HepG2 (cell line): Measurements from ENCODE around the gene SYNJ2. TPM values are rescaled to one million over a fixed set of nuclear protein-coding genes. Genes with fewer than 3 reads are reported as not detected.

Source experiments
- AKAP8 ChIP-seq: sonication (generic); formaldehyde crosslinking; IDR thresholded peaks from 2 replicates; pipeline ENCODE4 v1.5.1; 2020; ENCODE audit warnings: mild to moderate bottlenecking, missing genetic modification reagents
- BCL6 ChIP-seq: IDR thresholded peaks from 2 replicates; pipeline ENCODE4 v1.6.1; 2016; ENCODE audit warnings: missing genetic modification reagents, missing compliant biosample characterization
- ELF1 ChIP-seq: sonication (generic); formaldehyde crosslinking; IDR thresholded peaks from 2 replicates; pipeline ENCODE4 v1.4.0; 2020; ENCODE audit warnings: missing genetic modification reagents
- HES4 ChIP-seq: sonication (generic); formaldehyde crosslinking; IDR thresholded peaks from 2 replicates; pipeline ENCODE4 v1.9.0; 2021; ENCODE audit warnings: mild to moderate bottlenecking, missing genetic modification reagents, borderline replicate concordance
- HMG20A ChIP-seq: IDR thresholded peaks from 2 replicates; pipeline ENCODE4 v1.6.1; 2016; ENCODE audit warnings: borderline replicate concordance
- JDP2 ChIP-seq: sonication (generic); formaldehyde crosslinking; IDR thresholded peaks from 2 replicates; pipeline ENCODE4 v1.8.1; 2022; ENCODE audit warnings: missing genetic modification reagents, borderline replicate concordance
- JUND ChIP-seq: sonication (generic); formaldehyde crosslinking; IDR thresholded peaks from 2 replicates; pipeline ENCODE4 v1.8.0; 2022; ENCODE audit warnings: mild to moderate bottlenecking, missing genetic modification reagents
- NONO ChIP-seq, 2 experiments: fragments of 450-650 bp in 1 of 2; sonication (generic) in 1 of 2; formaldehyde crosslinking in 1 of 2; IDR thresholded peaks in 1 of 2; conservative IDR thresholded peaks in 1 of 2; 2 replicates each; pipeline versions ENCODE4 v1.6.1 to v1.8.0; 2017 to 2022; ENCODE audit warnings: mild to moderate bottlenecking in 1 of 2, missing genetic modification reagents in 1 of 2, moderate library complexity in 1 of 2
- RELA ChIP-seq: sonication (generic); formaldehyde crosslinking; IDR thresholded peaks from 2 replicates; pipeline ENCODE4 v1.4.0; 2020; ENCODE audit warnings: missing genetic modification reagents
- ZBTB21 ChIP-seq: sonication (generic); formaldehyde crosslinking; IDR thresholded peaks from 2 replicates; pipeline ENCODE4 v1.4.0; 2020; ENCODE audit warnings: missing genetic modification reagents
- ZFX ChIP-seq: sonication (generic); formaldehyde crosslinking; IDR thresholded peaks from 2 replicates; pipeline ENCODE4 v1.4.0; 2020; ENCODE audit warnings: mild to moderate bottlenecking, low read depth, missing genetic modification reagents, moderate library complexity
- ZMYM3 ChIP-seq: sonication (generic); formaldehyde crosslinking; IDR thresholded peaks from 2 replicates; pipeline ENCODE4 v1.5.1; 2020; ENCODE audit warnings: mild to moderate bottlenecking, missing genetic modification reagents
- ZNF225 ChIP-seq: sonication (generic); formaldehyde crosslinking; IDR thresholded peaks from 2 replicates; pipeline ENCODE4 v1.4.0; 2020; ENCODE audit warnings: mild to moderate bottlenecking, missing genetic modification reagents
- ZNF256 ChIP-seq: sonication (generic); formaldehyde crosslinking; conservative IDR thresholded peaks from 2 replicates; pipeline ENCODE4 v1.4.0; 2020; ENCODE audit warnings: missing genetic modification reagents
- ZNF331 ChIP-seq: sonication (generic); formaldehyde crosslinking; IDR thresholded peaks from 2 replicates; pipeline ENCODE4 v1.4.0; 2020; ENCODE audit warnings: missing genetic modification reagents
- ZNF709 ChIP-seq: sonication (generic); formaldehyde crosslinking; IDR thresholded peaks from 2 replicates; pipeline ENCODE4 v1.5.0; 2020; ENCODE audit warnings: mild to moderate bottlenecking, missing genetic modification reagents
- ZNF737 ChIP-seq: sonication (generic); formaldehyde crosslinking; IDR thresholded peaks from 2 replicates; pipeline ENCODE4 v1.5.0; 2020; ENCODE audit warnings: missing genetic modification reagents, mild to moderate bottlenecking, borderline replicate concordance
- ZSCAN21 ChIP-seq: sonication (generic); formaldehyde crosslinking; IDR thresholded peaks from 2 replicates; pipeline ENCODE4 v1.8.0; 2022; ENCODE audit warnings: mild to moderate bottlenecking, missing genetic modification reagents, moderate library complexity, borderline replicate concordance
- polyA plus RNA-seq, 8 experiments: library from polyadenylated mRNA; depleted of rRNA in 3 of 8; stranded (reverse) in 7 of 8; unstranded in 1 of 8; fragments of >200 nt; fragmentation: Illumina TruSeq in 4 of 8; extraction: Trizol in 4 of 8; gene quantifications; 2 replicates each; pipeline versions ENCODE4 v1.2.1 to v1.2.3, GENCODE V29; 2011 to 2016; ENCODE audit warnings: low read depth in 4 of 8, missing spikeins in 1 of 8, mixed read lengths in 1 of 8; ENCODE audit not compliant: insufficient read depth in 1 of 8
- total RNA-seq, 5 experiments: library from RNA; depleted of rRNA; stranded (reverse); fragments of >200 nt; fragmentation: Illumina TruSeq; extraction: Trizol; gene quantifications; 2 replicates each; pipeline ENCODE4 v1.2.3, GENCODE V29; 2016; ENCODE audit warnings: low read depth in 1 of 5
- TF ChIP-seq, protein P1 (sequence below): sonication (generic); formaldehyde crosslinking; IDR thresholded peaks from 2 replicates; pipeline ENCODE4 v1.8.0; 2022; ENCODE audit warnings: missing genetic modification reagents, low read depth, mild to moderate bottlenecking, borderline replicate concordance
- TF ChIP-seq, protein P2 (sequence below): sonication (generic); formaldehyde crosslinking; IDR thresholded peaks from 2 replicates; pipeline ENCODE4 v1.4.0; 2020; ENCODE audit warnings: missing genetic modification reagents; ENCODE audit errors: not compliant biosample characterization
- TF ChIP-seq, protein P3 (sequence below): sonication (generic); formaldehyde crosslinking; IDR thresholded peaks from 2 replicates; pipeline ENCODE4 v1.8.0; 2022; ENCODE audit warnings: missing genetic modification reagents, mild to moderate bottlenecking, inconsistent platforms, borderline replicate concordance
- TF ChIP-seq, protein P4 (sequence below): IDR thresholded peaks from 2 replicates; pipeline ENCODE4 v1.6.1; 2016; ENCODE audit warnings: mild to moderate bottlenecking, missing biosample characterization, missing genetic modification reagents
- TF ChIP-seq, protein P5 (sequence below): sonication (generic); formaldehyde crosslinking; IDR thresholded peaks from 2 replicates; pipeline ENCODE4 v1.5.0; 2020; ENCODE audit warnings: mild to moderate bottlenecking, missing genetic modification reagents

The SYNJ2 gene
- total and polyA plus RNA-seq, 2 of the 13 experiments (the other 11 are each of a cell fraction or from before 2014, with no cell fraction given), result 39.1 to 57.6 TPM

DNA sequence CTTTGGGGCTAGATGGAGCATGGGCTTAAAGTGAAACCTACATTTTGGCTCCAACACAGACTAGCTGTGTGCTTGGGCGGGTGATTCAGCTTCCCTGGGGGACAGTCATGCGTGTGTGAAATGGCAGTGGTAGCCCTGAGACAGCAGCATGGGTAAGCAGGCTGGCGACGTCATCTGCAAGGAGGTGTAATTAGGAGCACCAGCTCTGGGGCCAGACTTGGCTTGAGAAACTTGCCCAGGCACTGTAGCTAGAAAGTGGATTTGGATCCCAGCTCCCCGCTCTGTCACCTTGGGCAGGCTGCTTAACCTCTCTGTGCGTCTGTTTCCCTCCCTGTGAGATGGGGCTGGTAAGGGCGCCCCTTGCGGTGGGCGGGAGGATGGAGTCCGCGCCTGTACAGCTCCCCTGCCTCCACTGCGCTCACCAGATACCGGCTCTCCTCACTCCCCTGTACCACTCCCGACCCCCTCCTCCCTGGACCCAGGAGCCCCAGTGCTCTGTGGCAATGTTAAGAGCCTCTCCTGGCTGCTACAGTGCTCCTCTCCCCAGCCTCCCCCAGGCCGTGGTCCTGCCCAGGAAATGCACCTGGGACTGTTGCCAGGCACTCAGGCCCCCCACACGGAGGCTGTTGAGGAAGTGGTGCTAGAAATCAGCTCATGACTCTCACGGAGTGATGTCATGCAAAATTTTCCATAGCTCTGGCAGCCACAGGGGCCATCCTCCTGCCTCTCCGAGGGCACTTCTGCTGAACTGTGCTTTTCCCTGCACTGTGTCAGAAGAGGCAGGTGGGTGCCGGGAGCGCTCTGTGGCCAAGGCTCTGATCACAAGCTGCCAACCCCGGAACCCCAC lies 44.6 kb downstream of the SYNJ2 start (continued):
- TF ChIP-seq AKAP8 (CRISPR knock-in tag) (peak; percentile 78), ZNF709 (no peak), ZMYM3 (no peak; the same call in 1 of the 2 replicates), HMG20A (CRISPR knock-in tag) (peak; percentile 48; the same call in 1 of the 2 replicates), JUND (CRISPR knock-in tag) (peak; percentile 45; the same call in 1 of the 2 replicates), ZFX (no peak), BCL6 (peak; percentile 57), ZNF225 (CRISPR knock-in tag) (no peak), NONO (IDR thresholded peaks at IDR 0.05) (no peak), NONO (CRISPR knock-in tag; conservative IDR thresholded peaks at IDR 0.05) (no peak), ZBTB21 (peak; percentile 81; the same call in 1 of the 2 replicates), HES4 (CRISPR knock-in tag) (peak; percentile 39; the same call in 1 of the 2 replicates), ZNF256 (CRISPR knock-in tag) (no peak), RELA (no peak), ZNF737 (CRISPR knock-in tag) (no peak), ZSCAN21 (CRISPR knock-in tag) (peak; percentile 57; the same call in 1 of the 2 replicates), ZNF331 (CRISPR knock-in tag) (peak; percentile 41; the same call in 1 of the 2 replicates), JDP2 (CRISPR knock-in tag) (no peak), ELF1 (CRISPR knock-in tag) (peak; percentile 80)
- TF ChIP-seq, protein P1, sequence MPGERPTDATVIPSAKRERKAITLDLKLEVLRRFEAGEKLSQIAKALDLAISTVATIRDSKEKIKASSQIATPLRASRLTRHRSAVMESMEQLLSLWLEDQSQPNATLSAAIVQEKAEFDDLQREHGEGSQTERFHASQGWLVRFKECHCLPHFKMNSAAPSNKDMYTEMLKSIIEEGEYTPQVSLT (CRISPR knock-in tag), result no peak
- TF ChIP-seq, protein P2, sequence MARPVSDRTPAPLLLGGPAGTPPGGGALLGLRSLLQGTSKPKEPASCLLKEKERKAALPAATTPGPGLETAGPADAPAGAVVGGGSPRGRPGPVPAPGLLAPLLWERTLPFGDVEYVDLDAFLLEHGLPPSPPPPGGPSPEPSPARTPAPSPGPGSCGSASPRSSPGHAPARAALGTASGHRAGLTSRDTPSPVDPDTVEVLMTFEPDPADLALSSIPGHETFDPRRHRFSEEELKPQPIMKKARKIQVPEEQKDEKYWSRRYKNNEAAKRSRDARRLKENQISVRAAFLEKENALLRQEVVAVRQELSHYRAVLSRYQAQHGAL, result no peak
- TF ChIP-seq, protein P3, sequence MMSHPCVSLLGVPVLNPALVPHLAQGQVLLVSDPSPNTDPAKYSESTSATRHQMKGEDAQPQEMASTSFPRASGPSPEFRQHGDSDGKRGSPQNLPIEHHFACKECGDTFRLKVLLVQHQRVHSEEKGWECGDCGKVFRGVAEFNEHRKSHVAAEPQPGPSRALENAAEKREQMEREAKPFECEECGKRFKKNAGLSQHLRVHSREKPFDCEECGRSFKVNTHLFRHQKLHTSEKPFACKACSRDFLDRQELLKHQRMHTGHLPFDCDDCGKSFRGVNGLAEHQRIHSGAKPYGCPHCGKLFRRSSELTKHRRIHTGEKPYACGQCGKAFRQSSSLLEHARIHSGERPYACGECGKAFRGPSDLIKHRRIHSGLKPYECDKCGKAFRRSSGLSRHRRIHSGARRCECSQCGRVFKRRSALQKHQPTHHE, result 0 out of 2 replicates have a peak, but pooled peaks have one; percentile 65
- TF ChIP-seq, protein P4, sequence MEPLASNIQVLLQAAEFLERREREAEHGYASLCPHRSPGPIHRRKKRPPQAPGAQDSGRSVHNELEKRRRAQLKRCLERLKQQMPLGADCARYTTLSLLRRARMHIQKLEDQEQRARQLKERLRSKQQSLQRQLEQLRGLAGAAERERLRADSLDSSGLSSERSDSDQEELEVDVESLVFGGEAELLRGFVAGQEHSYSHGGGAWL (CRISPR knock-in tag), result 0 out of 2 replicates have a peak, but pooled peaks have one; percentile 41
- TF ChIP-seq, protein P5, sequence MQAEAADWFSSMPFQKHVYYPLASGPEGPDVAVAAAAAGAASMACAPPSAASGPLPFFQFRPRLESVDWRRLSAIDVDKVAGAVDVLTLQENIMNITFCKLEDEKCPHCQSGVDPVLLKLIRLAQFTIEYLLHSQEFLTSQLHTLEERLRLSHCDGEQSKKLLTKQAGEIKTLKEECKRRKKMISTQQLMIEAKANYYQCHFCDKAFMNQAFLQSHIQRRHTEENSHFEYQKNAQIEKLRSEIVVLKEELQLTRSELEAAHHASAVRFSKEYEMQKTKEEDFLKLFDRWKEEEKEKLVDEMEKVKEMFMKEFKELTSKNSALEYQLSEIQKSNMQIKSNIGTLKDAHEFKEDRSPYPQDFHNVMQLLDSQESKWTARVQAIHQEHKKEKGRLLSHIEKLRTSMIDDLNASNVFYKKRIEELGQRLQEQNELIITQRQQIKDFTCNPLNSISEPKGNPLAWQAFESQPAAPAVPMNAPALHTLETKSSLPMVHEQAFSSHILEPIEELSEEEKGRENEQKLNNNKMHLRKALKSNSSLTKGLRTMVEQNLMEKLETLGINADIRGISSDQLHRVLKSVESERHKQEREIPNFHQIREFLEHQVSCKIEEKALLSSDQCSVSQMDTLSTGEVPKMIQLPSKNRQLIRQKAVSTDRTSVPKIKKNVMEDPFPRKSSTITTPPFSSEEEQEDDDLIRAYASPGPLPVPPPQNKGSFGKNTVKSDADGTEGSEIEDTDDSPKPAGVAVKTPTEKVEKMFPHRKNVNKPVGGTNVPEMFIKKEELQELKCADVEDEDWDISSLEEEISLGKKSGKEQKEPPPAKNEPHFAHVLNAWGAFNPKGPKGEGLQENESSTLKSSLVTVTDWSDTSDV (CRISPR knock-in tag), result no peak
